Activated T-cell treated with anti-CD3 and anti-CD28 coated beads, Interleukin-2, amount 50 U/mL, for 1 hour (primary cell): ENCODE results near the gene INHA.

ENCODE experiments used
- DNase-seq: peaks from one replicate; pipeline ENCODE4 v3.0.0-alpha.2; 2020

INHA gene

DNA sequence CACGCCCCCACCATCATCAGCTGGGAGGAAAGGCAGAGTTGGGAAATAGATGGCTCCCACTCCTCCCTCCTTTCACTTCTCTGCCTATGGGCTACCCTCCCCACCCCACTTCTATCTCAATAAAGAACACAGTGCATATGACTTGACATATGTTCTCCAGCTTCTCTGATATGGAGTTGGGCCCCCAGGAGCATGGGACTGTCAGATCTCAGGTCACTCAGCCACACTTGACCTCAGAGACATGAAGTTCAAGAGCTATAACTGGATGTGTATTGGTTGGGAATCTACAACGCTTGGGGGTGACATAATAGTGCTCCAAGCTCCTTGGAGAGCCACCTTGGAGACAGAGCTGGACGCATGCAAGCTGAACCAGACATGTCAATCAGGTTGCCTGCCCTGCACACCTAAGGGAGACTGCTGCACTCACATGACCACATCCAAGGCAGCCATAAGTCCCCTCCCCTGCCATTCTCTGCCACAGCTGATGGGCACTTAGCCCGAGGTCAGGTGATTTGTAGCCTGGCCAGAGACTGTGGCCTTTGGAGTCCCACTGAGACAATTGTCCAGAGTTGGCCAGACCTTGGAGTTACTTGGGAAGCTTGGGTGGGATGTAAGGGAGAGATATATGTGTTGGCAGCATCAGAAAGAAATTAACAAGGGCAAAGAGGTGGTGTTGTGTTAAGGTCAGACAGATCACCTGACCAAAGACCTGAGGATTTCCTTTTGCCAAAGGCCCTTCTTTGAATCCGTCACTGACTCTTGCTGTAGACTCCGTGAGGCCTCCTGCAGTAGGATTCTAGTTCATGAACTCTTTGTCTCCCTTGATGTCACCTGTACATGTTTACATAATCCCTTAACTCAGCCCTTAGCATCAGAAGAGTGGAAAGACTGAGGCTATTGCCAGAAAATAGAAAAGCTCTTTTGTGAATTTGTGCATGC is 3.7 kb downstream of the INHA start:
- DNase-seq = no peak

DNA sequence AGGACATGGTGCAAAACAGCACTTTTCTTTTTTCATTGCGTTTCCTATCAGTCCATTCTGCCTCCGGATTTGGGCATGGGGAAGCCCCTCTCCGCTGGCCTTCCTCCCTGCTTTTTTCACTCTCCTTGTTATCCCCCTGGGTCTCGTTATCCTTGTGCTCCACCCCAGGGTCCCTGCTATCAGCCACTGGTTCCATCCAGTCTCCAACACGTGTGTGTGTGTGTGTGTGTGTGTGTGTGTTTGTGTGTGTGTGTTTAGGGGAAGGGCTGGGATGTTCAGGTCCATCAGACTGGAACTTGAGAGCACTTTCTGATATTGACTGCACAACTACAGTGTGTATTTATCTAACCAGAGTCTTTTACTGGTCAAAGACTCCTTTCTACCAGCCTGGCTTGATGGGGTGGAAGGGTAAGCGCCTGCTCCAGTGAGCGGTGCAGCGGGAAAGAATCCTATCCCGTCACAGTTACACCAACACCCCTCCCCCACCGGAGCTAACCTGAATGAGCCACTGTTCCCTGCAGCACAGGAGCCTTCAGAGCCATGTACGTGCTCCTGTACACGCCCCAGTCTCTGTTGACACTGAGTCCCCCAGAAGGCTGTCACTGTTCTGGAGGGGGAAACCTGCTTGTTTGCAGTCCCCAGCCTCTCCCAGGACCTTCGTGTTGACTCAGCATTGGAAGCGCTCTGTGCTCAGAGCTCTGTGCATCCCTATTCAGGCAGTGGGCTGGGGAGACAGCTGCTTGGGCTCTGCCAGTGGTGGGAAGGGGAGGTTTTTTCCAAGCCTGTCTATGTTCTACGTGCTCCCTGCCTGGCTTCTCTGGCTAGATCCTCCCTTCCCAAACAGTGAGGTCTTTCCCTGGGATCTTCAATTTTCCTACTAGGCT is 4.6 kb downstream of the INHA start:
- DNase-seq = no peak

DNA sequence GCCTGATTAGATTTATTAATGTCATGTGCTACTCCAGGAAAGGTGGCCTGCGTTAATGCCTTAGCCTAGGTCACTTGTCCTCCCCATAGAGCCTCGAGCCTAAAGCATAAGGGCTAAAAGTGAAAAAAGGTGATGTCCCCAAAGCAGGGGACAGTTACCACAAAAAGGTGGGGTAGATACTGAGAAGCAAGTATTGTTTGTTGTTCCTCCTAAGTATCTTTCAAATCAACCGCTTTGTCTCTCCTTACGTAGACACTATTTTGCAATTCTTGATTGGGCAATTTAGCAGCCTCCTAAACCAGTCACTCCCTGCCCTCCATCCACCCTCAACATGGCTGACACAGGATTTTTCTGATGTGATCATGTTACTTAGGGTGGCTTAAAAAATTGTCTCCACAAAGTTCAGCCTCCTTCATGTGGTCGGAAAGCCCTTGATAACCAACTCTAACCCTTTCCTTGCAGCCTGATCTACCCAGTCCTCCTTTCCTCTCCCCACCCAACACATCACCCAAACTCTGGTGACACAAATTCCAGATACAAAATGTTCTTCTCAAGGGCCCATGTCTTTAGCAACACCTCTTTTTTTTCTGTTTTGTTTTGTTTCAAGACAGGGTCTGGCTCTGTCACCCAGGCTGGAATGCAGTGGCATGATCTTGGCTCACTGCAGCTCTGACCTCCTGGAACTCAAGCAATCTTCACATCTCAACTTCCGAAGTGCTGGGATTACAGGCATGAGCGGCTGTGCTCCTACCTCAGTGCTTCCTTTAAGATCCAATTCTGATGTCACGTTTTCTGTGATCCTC is 6.9 kb downstream of the INHA start:
- DNase-seq = no peak

DNA sequence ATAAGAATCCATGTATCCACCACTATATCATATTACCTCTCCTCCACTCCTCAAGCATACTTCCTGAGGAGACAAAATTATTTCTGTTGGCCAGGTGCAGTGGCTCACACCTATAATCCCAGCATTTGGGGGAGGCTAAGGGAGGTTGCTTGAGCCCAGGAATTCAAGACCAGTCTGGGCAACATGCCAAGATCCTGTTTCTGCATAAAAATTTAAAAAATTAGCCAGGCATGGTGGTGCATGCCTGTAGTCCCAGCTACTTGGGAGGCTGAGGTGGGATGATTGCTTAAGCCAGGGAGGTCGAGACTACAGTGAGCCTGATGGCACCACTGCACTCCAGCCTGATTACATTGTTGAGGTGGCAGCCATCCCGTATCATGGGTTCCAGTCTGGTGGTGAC is 9.2 kb downstream of the INHA start:
- DNase-seq = no peak

DNA sequence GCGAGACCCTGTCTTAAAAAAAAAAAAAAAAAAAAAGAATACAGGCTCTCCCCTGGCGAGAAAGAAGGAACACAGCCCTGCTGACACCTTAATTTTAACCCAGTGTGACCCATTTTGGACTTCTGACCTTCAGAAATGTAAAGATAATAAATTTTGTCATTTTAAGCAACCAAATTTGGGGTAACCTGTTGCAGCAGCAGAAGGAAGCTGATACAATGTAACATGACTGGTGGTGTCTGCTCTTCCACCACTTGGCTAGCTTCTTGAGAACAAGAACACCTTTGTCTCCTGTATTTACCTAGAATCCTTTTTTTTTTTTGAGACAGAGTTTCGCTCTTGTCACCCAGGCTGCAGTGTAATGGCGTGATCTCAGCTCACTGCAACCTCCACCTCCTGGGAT is 19.0 kb downstream of the INHA start:
- no peak for DNase-seq

DNA sequence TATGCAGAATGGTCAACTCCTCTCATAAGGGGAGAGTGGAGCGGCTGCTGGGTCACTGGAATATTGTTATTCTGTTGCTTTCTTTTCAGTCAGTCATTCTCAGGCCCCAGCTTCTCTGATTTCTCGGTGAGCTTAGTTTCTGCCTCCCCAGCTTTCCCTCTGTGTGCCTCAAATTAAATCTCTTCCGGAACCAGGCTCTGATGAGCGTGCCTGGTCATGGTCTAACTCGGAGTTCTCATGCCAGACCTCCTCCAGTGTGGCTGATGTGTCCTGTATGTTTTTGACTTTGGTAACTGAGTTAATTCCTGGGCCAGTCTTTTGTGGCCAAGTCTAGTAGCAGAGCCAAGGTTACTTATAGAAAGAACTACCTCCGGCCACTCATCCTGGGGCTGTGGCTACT is 20.6 kb downstream of the INHA start:
- no peak for DNase-seq

DNA sequence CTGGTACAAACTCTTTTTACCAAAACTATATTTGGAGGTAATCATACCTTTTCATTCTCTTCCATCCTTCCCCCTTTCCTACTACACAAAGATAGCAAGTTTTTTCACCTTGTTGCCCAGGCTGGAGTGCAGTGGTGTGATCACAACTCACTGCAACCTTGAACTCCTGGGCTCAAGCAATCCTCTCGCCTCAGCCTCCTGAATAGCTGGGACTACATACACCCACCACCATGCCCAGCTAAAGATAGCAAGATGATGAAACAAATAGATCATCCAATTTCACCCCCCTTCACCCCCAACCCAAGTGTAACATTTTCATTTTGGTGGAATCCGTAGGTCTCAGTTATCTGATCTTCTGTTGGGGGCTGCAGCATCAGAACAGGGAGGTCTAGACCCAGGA is 21.0 kb downstream of the INHA start:
- DNase-seq = no peak

DNA sequence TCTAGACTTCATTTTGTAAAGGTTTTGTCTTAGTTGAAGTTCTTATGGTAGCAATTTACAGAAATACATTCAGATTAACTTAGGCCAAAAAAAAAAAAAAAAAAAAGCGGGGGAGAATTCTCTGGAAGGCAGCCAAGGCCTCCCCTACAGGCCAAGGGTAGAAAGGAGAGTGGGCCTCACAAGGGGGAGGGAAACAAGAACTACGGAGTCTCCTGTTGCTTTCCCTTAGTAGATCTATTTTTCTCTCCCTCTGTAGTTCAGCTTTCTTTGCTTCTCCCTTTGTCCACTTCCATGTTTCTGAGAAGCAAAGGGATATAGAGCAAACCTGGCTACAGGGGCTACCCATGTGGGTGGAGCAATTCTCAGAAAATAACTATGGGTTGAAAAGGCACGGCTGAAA is 23.1 kb downstream of the INHA start:
- no peak for DNase-seq

DNA sequence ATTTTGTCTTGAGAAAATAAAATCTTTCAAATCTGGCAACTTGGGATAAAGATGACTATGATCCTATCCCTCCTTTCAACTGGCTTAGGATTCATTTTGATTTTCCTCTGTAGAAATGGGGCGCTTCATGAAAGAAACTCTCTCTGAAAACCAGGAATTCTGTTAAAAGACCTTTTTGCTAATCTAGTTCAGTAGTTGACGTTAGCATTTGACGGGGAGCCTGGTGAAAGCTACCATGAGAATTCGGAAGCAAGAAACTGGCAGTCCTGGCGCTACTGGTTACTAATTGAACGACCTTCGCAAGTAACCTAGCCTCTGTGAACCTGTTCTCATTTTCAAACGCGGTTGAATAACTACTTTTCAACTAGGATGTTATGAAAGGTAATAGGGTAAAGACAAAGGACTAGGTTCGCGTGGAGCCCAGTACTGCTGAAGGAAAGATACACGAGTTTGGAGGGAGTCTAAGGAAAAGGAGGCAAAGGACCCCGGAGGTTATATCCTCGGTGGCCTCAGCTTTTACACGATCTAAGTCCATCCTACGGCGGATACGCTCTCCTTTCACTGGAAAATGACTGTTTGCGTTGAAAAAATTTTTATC is 24.9 kb downstream of the INHA start:
- DNase-seq = no peak

DNA sequence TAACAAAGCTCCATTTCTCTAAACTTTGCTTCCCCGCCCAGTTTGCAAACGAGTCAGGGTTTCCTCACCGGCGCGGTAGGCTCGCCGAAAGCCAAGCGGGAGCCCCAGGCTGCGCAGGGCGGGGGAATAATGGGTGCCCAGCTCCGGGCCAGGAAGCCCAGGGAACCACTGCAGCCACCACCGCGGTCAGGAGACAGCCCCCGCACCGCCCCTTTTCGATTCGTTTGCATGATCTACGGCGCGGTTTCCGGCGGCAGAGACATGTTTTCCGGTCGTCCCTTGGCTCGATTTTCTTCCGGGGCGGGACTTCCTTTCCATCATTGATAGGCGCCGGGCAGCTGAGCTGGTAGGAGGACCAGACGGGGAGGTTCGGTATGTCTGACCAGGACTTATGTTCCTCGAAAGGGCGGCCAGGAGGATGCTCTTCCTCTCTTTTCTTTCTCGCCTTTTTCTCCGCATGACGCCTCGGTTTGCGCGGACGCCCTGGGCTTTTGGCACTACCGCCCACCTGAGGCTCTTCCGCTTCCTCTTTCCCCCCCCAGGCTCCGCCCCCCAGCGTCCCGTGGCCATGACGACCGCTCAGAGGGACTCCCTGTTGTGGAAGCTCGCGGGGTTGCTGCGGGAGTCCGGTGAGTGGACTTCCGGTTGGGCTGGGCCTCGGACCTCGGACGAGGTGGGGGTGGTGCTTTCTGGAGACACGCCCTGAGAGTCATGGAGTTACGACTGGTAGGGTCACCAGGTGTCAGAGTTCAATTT is 25.6 kb downstream of the INHA start, which contains the start of gene STK11IP:
STK11IP (plus strand) TSS at position 306 of the 756 bp plus-strand sequence; CDS start at position 569, 263 bp downstream.
- DNase-seq = peak; percentile 84

DNA sequence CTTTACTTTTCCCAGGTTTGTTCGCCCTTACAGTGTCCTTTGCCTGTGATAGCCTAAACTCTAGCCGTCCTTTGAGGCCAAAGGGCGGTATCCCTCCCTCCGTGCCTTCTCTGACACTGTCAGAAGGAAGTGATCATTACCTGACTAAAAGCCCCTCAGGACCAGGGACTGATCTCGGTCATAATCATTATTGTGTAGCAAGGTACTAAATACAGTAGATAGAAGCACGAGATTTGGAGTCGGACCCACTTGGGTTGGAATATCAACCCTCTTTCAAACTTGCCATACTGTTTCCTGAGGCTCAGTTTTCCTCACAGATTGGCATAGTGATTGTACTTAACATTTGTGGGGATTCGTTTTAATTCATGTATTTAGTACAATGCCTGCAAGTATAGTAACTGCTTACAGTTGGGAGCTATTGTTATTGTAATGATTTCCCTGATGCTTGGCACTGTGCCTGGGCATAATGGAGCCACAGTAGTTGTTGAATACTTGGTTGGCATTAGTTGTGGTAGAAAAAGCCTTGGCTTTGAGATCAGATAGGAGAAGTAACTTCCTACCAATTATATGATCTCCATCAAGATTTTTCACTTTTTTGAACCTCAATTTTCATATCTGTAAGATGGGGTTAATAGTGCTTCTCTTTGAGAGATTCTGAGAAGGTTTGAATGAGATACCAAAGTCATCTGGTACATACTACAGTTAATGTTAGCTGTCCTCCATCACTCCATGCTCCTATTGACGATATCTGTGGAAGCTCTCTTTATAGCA is 26.4 kb downstream of the INHA start:
- no peak for DNase-seq

DNA sequence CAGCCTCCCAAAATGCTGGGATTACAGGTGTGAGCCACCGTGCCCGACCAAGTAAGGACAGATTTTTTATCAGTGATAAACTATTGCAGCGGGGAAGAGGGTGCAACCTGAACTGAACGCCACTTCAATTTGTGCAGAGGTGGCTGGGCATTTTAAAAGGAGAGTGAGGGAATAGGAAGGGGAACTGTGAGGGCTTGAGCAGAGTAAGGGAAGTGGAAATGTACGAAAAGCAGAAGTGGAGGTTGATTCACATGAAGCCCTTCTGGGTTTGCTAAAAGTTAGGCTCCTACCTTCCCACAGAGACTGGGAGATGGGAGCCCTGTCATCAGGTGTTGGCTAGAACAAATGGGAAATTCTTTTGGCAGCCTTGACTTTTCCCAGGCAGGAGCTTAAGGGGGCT is 31.7 kb downstream of the INHA start:
- DNase-seq = no peak

DNA sequence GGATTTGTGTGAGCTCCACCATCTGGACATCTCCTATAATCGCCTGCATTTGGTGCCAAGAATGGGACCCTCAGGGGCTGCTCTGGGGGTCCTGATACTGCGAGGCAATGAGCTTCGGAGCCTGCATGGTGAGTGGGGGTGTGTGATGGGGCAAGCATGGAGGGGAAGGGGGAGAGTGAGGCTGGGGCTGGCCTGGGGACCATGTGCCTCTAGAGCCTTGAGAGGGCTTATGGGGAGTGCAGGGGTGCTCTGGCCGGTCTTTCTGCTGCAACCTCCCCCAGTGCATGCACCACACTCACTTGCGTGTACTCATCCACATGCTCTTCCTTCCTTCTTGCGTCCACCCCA is 33.5 kb downstream of the INHA start:
- no peak for DNase-seq

DNA sequence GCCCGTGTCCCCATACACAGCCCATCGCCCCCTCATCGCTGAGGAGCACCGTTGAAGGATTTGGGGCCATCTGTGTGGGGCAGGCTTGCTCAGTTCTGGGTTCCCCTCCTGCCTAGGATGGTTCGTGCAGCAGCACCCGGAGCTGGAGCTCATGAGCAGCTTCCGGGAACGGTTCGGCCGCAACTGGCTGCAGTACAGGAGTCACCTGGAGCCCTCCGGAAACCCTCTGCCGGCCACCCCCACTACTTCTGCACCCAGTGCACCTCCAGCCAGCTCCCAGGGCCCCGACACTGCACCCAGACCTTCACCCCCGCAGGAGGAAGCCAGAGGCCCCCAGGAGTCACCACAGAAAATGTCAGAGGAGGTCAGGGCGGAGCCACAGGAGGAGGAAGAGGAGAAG is 35.8 kb downstream of the INHA start:
- no peak for DNase-seq

DNA sequence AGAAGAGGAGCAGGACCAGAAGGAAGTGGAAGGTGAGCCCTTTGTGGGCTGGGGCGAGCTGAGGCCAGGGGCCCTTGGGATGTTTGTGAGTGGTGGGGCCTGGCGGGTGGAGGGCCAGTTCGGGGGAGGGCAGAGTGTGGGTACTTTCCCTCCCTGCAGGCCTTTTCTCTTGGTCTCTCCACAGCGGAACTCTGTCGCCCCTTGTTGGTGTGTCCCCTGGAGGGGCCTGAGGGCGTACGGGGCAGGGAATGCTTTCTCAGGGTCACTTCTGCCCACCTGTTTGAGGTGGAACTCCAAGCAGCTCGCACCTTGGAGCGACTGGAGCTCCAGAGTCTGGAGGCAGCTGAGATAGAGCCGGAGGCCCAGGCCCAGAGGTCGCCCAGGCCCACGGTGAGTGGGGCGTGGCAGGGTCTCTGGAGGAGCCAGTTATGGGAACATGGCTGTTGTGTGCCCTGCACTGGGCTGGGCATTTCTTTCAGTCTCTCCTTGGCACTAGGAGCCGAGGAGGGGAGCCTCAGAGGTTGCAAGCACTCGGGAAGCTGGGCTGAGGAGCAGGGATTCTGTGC is 36.4 kb downstream of the INHA start:
- DNase-seq = no peak

DNA sequence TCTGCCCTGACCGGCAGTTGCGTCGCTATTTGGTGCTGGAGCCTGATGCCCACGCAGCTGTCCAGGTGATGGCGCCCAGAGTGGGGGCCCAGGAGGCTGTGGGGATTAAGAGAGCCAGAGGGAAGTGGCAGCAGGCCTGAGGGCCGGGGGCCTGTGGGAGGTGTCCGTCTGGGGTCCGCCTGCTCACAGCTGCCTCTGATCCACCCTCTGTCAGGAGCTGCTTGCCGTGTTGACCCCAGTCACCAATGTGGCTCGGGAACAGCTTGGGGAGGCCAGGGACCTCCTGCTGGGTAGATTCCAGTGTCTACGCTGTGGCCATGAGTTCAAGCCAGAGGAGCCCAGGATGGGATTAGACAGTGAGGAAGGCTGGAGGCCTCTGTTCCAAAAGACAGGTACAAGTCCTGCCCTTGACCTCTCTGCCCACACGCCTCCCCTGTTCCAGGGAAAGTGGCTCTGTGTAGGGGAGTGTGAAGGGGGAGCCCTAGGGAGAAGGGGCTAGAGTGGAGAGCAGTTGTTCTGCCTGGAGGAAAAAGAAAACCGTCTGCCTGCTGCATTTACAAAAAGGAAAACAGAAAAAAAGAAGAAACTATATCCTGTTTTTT is 37.1 kb downstream of the INHA start:
- no peak for DNase-seq

DNA sequence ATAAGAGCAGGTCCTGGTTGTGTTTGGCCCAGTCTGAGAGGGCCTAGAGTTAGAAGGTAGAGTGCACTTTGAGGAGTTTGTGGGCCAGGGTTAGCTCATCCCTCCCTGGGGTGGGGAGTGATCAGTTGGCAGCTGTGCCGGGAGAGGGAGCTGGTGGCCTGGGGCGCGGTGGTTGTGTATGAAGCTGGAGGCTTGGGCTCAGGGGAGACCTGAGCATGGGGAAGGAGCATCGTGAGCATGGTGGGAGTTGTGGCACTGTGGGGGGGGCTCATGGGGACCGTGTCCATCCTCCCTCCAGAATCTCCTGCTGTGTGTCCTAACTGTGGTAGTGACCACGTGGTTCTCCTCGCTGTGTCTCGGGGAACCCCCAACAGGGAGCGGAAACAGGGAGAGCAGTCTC is 39.2 kb downstream of the INHA start:
- no peak for DNase-seq

DNA sequence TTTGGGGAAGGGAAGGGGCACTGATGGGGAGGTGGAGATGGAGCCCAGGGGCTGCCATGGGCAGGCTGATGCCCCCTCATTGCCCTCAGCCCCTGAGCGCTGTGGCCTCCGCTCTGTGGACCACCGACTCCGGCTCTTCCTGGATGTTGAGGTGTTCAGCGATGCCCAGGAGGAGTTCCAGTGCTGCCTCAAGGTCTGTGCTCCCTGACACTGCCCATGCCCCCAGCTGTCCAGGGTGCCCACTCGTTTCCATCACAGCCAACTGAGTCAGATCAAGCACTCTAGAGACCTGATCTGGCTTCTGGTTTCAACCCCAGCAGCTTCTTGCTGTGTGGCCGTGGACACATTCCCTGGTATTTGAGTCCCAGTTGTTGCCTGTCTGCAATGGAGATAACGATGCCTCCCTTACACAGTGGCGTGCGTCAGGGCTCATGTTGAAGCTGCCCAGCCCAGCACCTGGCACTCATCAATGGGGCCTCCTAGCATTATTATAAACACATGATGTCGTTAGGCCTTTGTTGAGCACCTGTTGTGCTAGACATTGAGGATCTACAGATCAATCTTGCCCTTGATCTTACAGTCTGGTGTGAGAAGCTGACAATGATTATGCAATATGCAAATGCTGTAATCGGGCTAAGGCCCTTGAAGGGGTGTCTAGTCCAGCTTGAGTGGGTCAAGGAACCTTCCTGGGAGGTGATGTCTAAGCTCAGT is 39.9 kb downstream of the INHA start:
- DNase-seq = no peak

DNA sequence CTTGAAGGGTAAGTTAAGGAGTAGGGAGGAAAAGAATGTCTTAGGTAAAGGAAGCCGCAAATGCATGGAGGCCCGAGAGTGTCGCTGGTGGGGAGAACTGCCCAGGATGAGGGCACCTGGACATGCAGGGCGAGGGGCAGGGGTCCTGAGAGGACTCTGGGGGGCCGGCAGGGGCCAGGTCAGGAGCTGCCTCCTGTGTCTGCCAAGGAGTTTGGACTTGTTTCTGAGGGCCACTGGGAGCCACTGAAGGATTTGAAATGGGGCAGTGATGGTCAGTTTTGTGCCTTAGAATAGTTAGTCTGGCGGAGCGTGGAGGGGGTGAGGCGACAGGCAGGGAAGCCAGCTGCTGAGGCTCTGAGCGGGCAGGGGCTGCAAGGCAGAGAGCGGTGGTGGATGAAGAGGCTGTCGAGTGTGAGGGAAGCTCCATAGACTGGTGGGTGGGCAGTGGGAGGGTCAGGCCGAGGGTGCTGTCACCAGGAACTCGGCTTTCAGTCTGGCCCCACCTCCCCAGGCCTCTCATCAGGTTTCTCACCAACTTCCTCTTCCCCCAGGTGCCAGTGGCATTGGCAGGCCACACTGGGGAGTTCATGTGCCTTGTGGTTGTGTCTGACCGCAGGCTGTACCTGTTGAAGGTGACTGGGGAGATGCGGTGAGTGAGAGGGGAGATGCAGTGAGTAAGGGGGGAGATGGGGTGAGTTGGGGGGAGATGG is 40.6 kb downstream of the INHA start:
- DNase-seq = no peak
